Lung (tissue), 12 donors: ENCODE data around the gene MYO5B. TPM values are rescaled to one million over a fixed set of nuclear protein-coding genes. Genes with fewer than 3 reads are reported as not detected.

Experiments
- ATAC-seq: fragments of 200-7000 bp; cut with Tn5 transposase; one replicate; pipeline ENCODE4 v1.9.1; 2020; ENCODE audit warnings: moderate number of reproducible peaks; ENCODE audit not compliant: insufficient read depth, low FRiP score
- DNase-seq, 3 donors: peaks; one replicate each; pipeline ENCODE4 v3.0.0-alpha.2; 2013 to 2017
- H3K27ac ChIP-seq, 2 donors: one replicate each; pipeline ENCODE4 v1.5.1; 2013; ENCODE audit warnings: mild to moderate bottlenecking in 2 of 2, moderate library complexity in 2 of 2, control low read depth in 1 of 2, inconsistent platforms in 1 of 2, low read depth in 1 of 2, low read length in 1 of 2
- H3K27me3 ChIP-seq, 3 donors: one replicate each; pipeline ENCODE4 v1.5.1; 2013; ENCODE audit warnings: low read length in 2 of 3; ENCODE audit not compliant: control insufficient read depth in 3 of 3, insufficient read depth in 3 of 3
- H3K36me3 ChIP-seq, 4 donors: one replicate each; pipeline ENCODE4 v1.5.1; 2013; ENCODE audit warnings: low read length in 4 of 4, mild to moderate bottlenecking in 1 of 4, moderate library complexity in 1 of 4; ENCODE audit not compliant: control insufficient read depth in 4 of 4, insufficient read depth in 4 of 4
- H3K4me1 ChIP-seq, 5 donors: one replicate each; pipeline ENCODE4 v1.5.1; 2013; ENCODE audit warnings: low read length in 5 of 5, mild to moderate bottlenecking in 2 of 5, moderate library complexity in 1 of 5; ENCODE audit not compliant: control insufficient read depth in 5 of 5, insufficient read depth in 5 of 5
- H3K4me3 ChIP-seq: one replicate; pipeline ENCODE4 v1.5.1; 2013; ENCODE audit warnings: mild to moderate bottlenecking, control low read depth, moderate library complexity
- H3K9ac ChIP-seq, 2 donors: one replicate each; pipeline ENCODE4 v1.5.1; 2013; ENCODE audit warnings: low read length in 2 of 2, control low read depth in 1 of 2; ENCODE audit not compliant: insufficient read depth in 1 of 2
- H3K9me3 ChIP-seq, 4 donors: one replicate each; pipeline ENCODE4 v1.5.1; 2013; ENCODE audit warnings: low read length in 3 of 4, mild to moderate bottlenecking in 1 of 4, moderate library complexity in 1 of 4; ENCODE audit not compliant: control insufficient read depth in 4 of 4, insufficient read depth in 3 of 4
- CTCF ChIP-seq: IDR thresholded peaks from 2 replicates; pipeline ENCODE4 v1.5.1; 2012; ENCODE audit warnings: mild to moderate bottlenecking; ENCODE audit errors: control extremely low read depth, extremely low read depth
- WGBS, 2 donors: extraction: QIAGEN DNeasy Blood & Tissue Kit; methylation state at CpG; one replicate each; pipeline ENCODE4 v1.1.7; 2013; 5-methylcytosine and 5-hydroxymethylcytosine counted together
- polyA plus RNA-seq, 2 donors: library from polyadenylated mRNA; stranded (reverse); fragments of 200-250 nt; gene quantifications; one replicate each; pipeline ENCODE4 v1.2.1, GENCODE V29; 2013
- total RNA-seq, 2 donors: library from RNA; depleted of rRNA in 1 of 2; stranded (reverse); fragments of >200 nt in 1 of 2; gene quantifications; one replicate each; pipeline ENCODE4 v1.2.1, GENCODE V29; 2014 to 2021
- donor health status: control.
- donor health status: control.
- donor health status: Bipolar disorder and iron deficiency.
- donor health status: healthy.
- donor health status: DM: yes; HTN: yes; CAD: no.

The MYO5B gene
- total and polyA plus RNA-seq, 4 donors = 9.7 to 25.6 (median 19.7) TPM

- Histone ChIP-seq H3K36me3 (no peaks in the 10 kb centered on the region), H3K4me1 (no peaks in the 10 kb centered on the region), H3K4me3 (no peak overlapping the region), H3K27me3 (no peaks in the 10 kb centered on the region), H3K9me3 (peaks cover 0 to 3% (median 0%) of the 10 kb centered on the region in 4 donors), H3K27ac (no peak overlapping the region), H3K9ac (no peak overlapping the region)
- DNase-seq (no peak), ATAC-seq (no peak)
- TF ChIP-seq CTCF = no peak
- 45 to 48% methylated on average over 5 of the region's 5 CpGs for WGBS, 2 donors
Measured at GRCh38 chr18:50038448-50038847, 156.5 kb downstream of the MYO5B start.

GRCh38 chr18:50034029-50034428 lies 160.9 kb downstream of the MYO5B start:
- H3K36me3 ChIP-seq = no peaks in the 10 kb centered on the region
- no peak overlapping the region for H3K27ac ChIP-seq
- ATAC-seq (no peak), DNase-seq (no peak)
- H3K4me1 ChIP-seq = no peaks in the 10 kb centered on the region
- no peaks in the 10 kb centered on the region for H3K27me3 ChIP-seq
- no peak overlapping the region for H3K4me3 ChIP-seq
- H3K9me3 ChIP-seq = no peaks in the 10 kb centered on the region
- TF ChIP-seq CTCF = no peak
- H3K9ac ChIP-seq = no peak overlapping the region

- no peak for DNase-seq
- H3K9ac ChIP-seq = no peak overlapping the region
- H3K9me3 ChIP-seq = no peaks in the 10 kb centered on the region
- WGBS, 2 donors = 70 to 72% methylated on average over 6 of the region's 6 CpGs
- no peaks in the 10 kb centered on the region for H3K36me3 ChIP-seq
- TF ChIP-seq CTCF = no peak
- H3K4me1 ChIP-seq = no peaks in the 10 kb centered on the region
- no peak for ATAC-seq
- no peak overlapping the region for H3K4me3 ChIP-seq
- H3K27ac ChIP-seq = no peak overlapping the region
- no peaks in the 10 kb centered on the region for H3K27me3 ChIP-seq
Measured at GRCh38 chr18:50033004-50033403, 161.9 kb downstream of the MYO5B start.

- H3K27ac ChIP-seq = no peak overlapping the region
- H3K4me1 ChIP-seq = no peaks in the 10 kb centered on the region
- H3K9me3 ChIP-seq = peaks cover 0 to 3% (median 0%) of the 10 kb centered on the region in 4 donors
- ATAC-seq = no peak
- DNase-seq = no peak
- no peak for TF ChIP-seq CTCF
- no peak overlapping the region for H3K9ac ChIP-seq
- H3K36me3 ChIP-seq = no peaks in the 10 kb centered on the region
- WGBS, 2 donors = 65 to 72% methylated on average over 4 of the region's 4 CpGs
- no peak overlapping the region for H3K4me3 ChIP-seq
- no peaks in the 10 kb centered on the region for H3K27me3 ChIP-seq
Measured at GRCh38 chr18:50030146-50030545, 164.8 kb downstream of the MYO5B start.
